Heart left ventricle (tissue), 16 donors: Measurements from ENCODE around the gene TNRC6A. TPM values are rescaled to one million over a fixed set of nuclear protein-coding genes. Genes with fewer than 3 reads are reported as not detected.

Experiments used
- ATAC-seq, 4 donors: fragments of 200-7000 bp; cut with Tn5 transposase; one replicate each; pipeline ENCODE4 v1.9.1; 2020 to 2022; ENCODE audit warnings: moderate library complexity in 4 of 4, mild to moderate bottlenecking in 3 of 4, moderate number of reproducible peaks in 1 of 4
- DNase-seq, 5 donors: peaks; one replicate each; pipeline ENCODE4 v3.0.0-alpha.2; 2020
- H3K27ac ChIP-seq, 12 donors: fragments of 200-600 bp; sonication (generic) in 4 of 12; one replicate each; pipeline versions ENCODE4 v1.5.0 to v1.8.0; 2016 to 2022; ENCODE audit warnings: mild to moderate bottlenecking in 2 of 12
- H3K27me3 ChIP-seq, 9 donors: fragments of 200-600 bp; sonication (generic) in 2 of 9; one replicate each; pipeline versions ENCODE4 v1.5.1 to v1.8.0; 2016 to 2022; ENCODE audit warnings: mild to moderate bottlenecking in 3 of 9
- H3K36me3 ChIP-seq, 9 donors: fragments of 200-600 bp; sonication (generic) in 2 of 9; one replicate each; pipeline versions ENCODE4 v1.5.0 to v1.8.0; 2018 to 2022; ENCODE audit warnings: mild to moderate bottlenecking in 2 of 9
- H3K4me1 ChIP-seq, 12 donors: fragments of 200-600 bp; sonication (generic) in 4 of 12; one replicate each; pipeline versions ENCODE4 v1.5.0 to v1.8.0; 2016 to 2022; ENCODE audit warnings: mild to moderate bottlenecking in 3 of 12
- H3K4me3 ChIP-seq, 12 donors: fragments of 200-600 bp; sonication (generic) in 4 of 12; one replicate each; pipeline versions ENCODE4 v1.5.0 to v1.8.0; 2017 to 2022; ENCODE audit warnings: mild to moderate bottlenecking in 9 of 12, moderate library complexity in 4 of 12
- H3K9me3 ChIP-seq, 12 donors: fragments of 200-600 bp; sonication (generic) in 4 of 12; one replicate each; pipeline versions ENCODE4 v1.5.0 to v1.8.0; 2016 to 2022; ENCODE audit warnings: mild to moderate bottlenecking in 1 of 12
- POLR2A ChIP-seq, 2 donors: fragments of 450-650 bp; IDR thresholded peaks; one replicate each; pipeline ENCODE4 v1.6.1; 2017; ENCODE audit warnings: antibody characterized with exemption in 2 of 2, mild to moderate bottlenecking in 2 of 2, moderate library complexity in 2 of 2
- WGBS, 4 donors: extraction: QIAGEN DNeasy Blood & Tissue Kit in 2 of 4; methylation state at CpG; one replicate each; pipeline versions ENCODE4 v1.1.5 to v1.1.7; 2013 to 2018; 5-methylcytosine and 5-hydroxymethylcytosine counted together
- intact Hi-C, 10 donors: fragments of 100-400 bp; cut with DNase I; formaldehyde crosslinking; loops; one replicate each; pipeline versions ENCODE4 v1.11.1 to v1.14.2; 2022
- polyA plus RNA-seq, 2 donors: library from polyadenylated mRNA; stranded (reverse); fragments of 200-250 nt; gene quantifications; one replicate each; pipeline ENCODE4 v1.2.3, GENCODE V29; 2013
- total RNA-seq, 9 donors: library from RNA; depleted of rRNA in 2 of 9; stranded (reverse); fragments of >200 nt in 2 of 9; fragmentation: NEBNext Ultra II Directional in 3 of 9; extraction: Animal tissue kit (Norgen Biotek cat#: 25700) in 3 of 9; gene quantifications; one replicate each; pipeline versions ENCODE4 v1.1.0 to v1.2.4, GENCODE V29; 2016 to 2023
- TF ChIP-seq, protein P1 (sequence below), 12 donors: fragments of 200-600 bp; sonication (generic) in 4 of 12; IDR thresholded peaks; one replicate each; pipeline versions ENCODE4 v1.5.0 to v1.8.0; 2018 to 2022; ENCODE audit warnings: antibody characterized with exemption in 12 of 12, mild to moderate bottlenecking in 5 of 12
- donor health status: ischemic (EF 13 %, LVEDD 7.1; RV severe dilation, severe dysfunction).
- donor health status: healthy with polysubstance abuse.
- donor health status: DM: no; HTN: yes; CAD: no.
- donor health status: DM: no; HTN: no; CAD: no.
- donor health status: ischemic (EF 25% LVEDD 6.9; RV normal size, moderate dysfunction).
- donor health status: ischemic (EF 25% LVEDD 5.7; RV mildly dilated, moderate dysfunction).
- donor health status: healthy.
- donor health status: DM: yes; HTN: yes; CAD: no.
- donor health status: ischemic (EF 35%, LVEDD 5.7; RV mildly dilated, moderate dysfunction).
- donor health status: nonischemic (EF 11% LVEDD 7.7; RV severe dilation, severe dysfunction).
- donor health status: DM: yes; HTN: yes; CAD: no.
- donor health status: PGD.
- donor health status: ischemic (EF 29% LVEDD 5.4; RV normal size, mild dysfunction).
- donor health status: nonischemic (EF 23%, LVEDD 6.1; RV moderate dilation, normal function).

The TNRC6A gene
- total and polyA plus RNA-seq, 11 donors, result 16.0 to 53.1 (median 35.5) TPM

DNA sequence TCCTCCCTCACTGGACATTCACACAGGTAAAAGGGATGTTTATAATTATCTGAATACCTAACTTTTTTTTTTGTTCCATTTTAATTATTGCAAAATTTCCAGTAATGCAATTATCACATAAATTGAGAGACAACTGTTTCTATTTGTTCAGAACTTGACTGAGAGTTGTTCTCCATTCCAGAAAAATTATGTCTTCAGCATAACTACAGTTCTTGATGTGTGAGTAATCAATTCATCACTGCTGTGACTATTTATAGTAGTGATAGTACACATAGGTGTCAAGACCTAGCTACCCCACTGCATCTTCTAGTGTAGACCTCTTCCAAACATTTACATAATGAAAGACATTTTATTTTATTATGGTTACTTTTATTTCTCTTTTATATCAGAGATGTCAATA is 5.8 kb upstream of the TNRC6A start:
- Histone ChIP-seq H3K9me3 (no peaks in the 10 kb centered on the region), H3K36me3 (no peaks in the 10 kb centered on the region), H3K27ac (no peak overlapping the region), H3K27me3 (no peaks in the 10 kb centered on the region), H3K4me3 (no peak overlapping the region), H3K4me1 (peaks cover 0 to 3% (median 0%) of the 10 kb centered on the region in 12 donors)
- TF ChIP-seq POLR2A (IDR thresholded peaks at IDR 0.05), result no peak
- TF ChIP-seq, protein P1, sequence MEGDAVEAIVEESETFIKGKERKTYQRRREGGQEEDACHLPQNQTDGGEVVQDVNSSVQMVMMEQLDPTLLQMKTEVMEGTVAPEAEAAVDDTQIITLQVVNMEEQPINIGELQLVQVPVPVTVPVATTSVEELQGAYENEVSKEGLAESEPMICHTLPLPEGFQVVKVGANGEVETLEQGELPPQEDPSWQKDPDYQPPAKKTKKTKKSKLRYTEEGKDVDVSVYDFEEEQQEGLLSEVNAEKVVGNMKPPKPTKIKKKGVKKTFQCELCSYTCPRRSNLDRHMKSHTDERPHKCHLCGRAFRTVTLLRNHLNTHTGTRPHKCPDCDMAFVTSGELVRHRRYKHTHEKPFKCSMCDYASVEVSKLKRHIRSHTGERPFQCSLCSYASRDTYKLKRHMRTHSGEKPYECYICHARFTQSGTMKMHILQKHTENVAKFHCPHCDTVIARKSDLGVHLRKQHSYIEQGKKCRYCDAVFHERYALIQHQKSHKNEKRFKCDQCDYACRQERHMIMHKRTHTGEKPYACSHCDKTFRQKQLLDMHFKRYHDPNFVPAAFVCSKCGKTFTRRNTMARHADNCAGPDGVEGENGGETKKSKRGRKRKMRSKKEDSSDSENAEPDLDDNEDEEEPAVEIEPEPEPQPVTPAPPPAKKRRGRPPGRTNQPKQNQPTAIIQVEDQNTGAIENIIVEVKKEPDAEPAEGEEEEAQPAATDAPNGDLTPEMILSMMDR (IDR thresholded peaks at IDR 0.05), result no peak
- intact Hi-C loops, result loop anchor here in 1 of 10 donors (10.0 kb wide), 1 partner anchor 179 kb away; no protein-coding TSS in a partner anchor
- ATAC-seq (no peak), DNase-seq (no peak)

DNA sequence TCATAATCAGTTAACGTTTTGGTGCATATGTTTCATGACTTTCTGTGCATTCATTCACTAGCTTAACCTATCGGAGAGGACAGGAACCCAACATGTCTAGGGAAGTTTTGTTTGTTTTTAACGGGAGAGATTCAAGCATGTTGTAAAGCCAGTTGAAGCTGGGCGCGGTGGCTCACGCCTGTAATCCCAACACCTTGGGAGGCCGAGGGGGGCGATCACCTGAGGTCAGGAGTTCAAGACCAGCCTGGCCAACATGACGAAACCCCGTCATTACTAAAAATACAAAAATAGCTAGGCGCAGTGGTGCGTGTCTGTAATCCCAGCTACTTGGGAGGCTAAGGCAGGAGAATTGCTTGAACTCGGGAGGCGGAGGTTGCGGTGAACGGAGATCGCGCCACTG is 1.4 kb upstream of the TNRC6A start:
- intact Hi-C loops, result loop anchor here in 2 of 10 donors (5.0 to 10.0 kb wide), 2 partner anchors 183 to 186 kb away; no protein-coding TSS in a partner anchor
- no peak overlapping the region for H3K27ac ChIP-seq
- no peak overlapping the region for H3K4me3 ChIP-seq
- peaks cover 0 to 11% (median 6%) of the 10 kb centered on the region in 9 donors for H3K36me3 ChIP-seq
- DNase-seq, result no peak
- TF ChIP-seq POLR2A (IDR thresholded peaks at IDR 0.05), result no peak
- H3K9me3 ChIP-seq, result no peaks in the 10 kb centered on the region
- H3K27me3 ChIP-seq, result no peaks in the 10 kb centered on the region
- 93 to 96% (median 95%) methylated on average over 18 of the region's 18 CpGs for WGBS, 4 donors
- no peak for ATAC-seq
- peaks cover 0 to 30% (median 23%) of the 10 kb centered on the region in 12 donors for H3K4me1 ChIP-seq

DNA sequence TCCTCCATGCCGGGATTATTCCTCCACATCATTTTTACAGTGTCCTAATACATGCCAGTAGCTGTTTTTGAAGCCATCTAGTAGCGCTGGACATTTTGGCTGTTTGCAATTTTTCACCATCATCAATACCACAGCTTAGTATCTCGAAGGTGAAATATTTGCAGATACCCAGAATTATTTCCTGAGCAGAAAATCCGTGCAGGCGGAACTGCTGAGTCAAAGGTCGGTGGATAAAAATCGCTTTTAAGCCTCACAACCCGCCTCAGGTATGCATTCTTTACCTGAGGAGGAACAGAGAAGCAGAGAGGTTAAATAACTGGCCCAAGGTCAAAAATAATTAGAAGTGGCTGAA is 584 bp upstream of the TNRC6A start:
- no peaks in the 10 kb centered on the region for H3K27me3 ChIP-seq
- no peaks in the 10 kb centered on the region for H3K9me3 ChIP-seq
- H3K36me3 ChIP-seq, result peaks cover 0 to 17% (median 10%) of the 10 kb centered on the region in 9 donors
- 9 to 14% (median 13%) methylated on average over 8 of the region's 8 CpGs for WGBS, 4 donors
- DNase-seq (no peak), ATAC-seq (no peak)
- intact Hi-C loops, result loop anchor here in 2 of 10 donors (5.0 to 10.0 kb wide), 2 partner anchors 184 to 187 kb away; no protein-coding TSS in a partner anchor
- peak overlapping the region; percentile 57 to 94 (median 84) for H3K4me3 ChIP-seq
- TF ChIP-seq POLR2A (IDR thresholded peaks at IDR 0.05), result no peak
- TF ChIP-seq, protein P1 (IDR thresholded peaks at IDR 0.05), result no peak
- H3K27ac ChIP-seq, result peak overlapping the region; percentile 83 to 99 (median 94)
- H3K4me1 ChIP-seq, result peaks cover 0 to 37% (median 31%) of the 10 kb centered on the region in 12 donors

DNA sequence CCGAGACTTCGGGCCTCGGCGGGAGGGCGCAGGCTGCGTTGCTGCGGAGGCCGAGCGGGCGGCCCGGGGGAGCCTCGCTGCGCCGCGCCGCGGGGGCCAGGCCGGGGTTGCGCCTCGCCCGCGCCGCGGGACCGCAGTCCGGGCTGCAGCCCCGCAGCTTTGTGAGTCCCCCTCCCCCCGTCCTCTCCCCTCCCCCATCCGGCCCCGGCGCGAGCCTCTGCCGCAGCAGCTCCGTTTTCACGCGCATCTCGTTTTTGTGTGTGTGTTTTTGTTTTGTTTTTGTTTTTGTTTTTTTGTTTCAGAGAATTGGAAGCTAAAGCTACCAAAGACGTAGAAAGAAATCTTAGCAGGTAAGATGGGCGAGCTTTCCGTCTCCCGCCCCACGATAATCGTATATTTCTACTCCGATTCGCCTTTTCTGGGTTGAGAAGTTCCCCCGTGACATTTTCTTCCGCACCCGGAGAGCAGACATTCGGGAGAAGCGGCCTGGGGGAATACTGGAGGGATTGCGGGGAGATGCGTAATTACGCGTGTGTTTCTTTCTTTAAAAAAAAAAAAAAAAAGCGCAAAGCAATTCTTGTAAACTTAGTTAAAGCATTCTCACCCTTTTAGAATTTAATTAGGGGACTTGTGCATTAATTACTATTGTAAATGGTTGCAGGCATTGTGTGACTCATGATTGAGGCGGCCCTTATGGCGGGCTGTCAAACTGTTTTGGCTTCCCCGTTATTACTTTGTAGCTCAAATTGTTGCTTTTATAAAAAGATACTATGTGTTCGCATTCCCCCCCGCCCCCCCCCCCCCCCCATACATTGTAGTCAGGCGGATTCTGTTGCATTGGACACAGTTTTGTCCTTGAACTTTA is 732 bp downstream of the TNRC6A start:
- peak in 1 of 4 donors; percentile 12 for ATAC-seq
- WGBS, 4 donors, result 0 to 2% (median 1%) methylated on average over 43 to 61 of the region's 61 CpGs

More for the DNA sequence above, 732 bp downstream of the TNRC6A start:
- H3K27ac ChIP-seq, result peak overlapping the region; percentile 83 to 99 (median 94)
- peaks cover 0 to 25% (median 14%) of the 10 kb centered on the region in 9 donors for H3K36me3 ChIP-seq
- H3K4me1 ChIP-seq, result peaks cover 3 to 50% (median 44%) of the 10 kb centered on the region in 12 donors
- peak overlapping the region; percentile 57 to 94 (median 84) for H3K4me3 ChIP-seq
- no peaks in the 10 kb centered on the region for H3K27me3 ChIP-seq
- TF ChIP-seq, protein P1 (IDR thresholded peaks at IDR 0.05), result no peak
- no peak for TF ChIP-seq POLR2A (IDR thresholded peaks at IDR 0.05)
- intact Hi-C loops, result loop anchor here in 5 of 10 donors (2.0 to 10.0 kb wide), 5 partner anchors 47 to 188 kb away; no protein-coding TSS in a partner anchor
- no peaks in the 10 kb centered on the region for H3K9me3 ChIP-seq
- peak in 4 of 5 donors; percentile 39 to 52 (median 44) for DNase-seq
